ENCODE measurements around the gene ZFAND3. TPM values are rescaled to one million over a fixed set of nuclear protein-coding genes. Genes with fewer than 3 reads are reported as not detected.

ZFAND3 gene
- total and polyA plus RNA-seq, 2 donors (not counting 3 experiments of a cell fraction or from before 2014, with no cell fraction given): 15.4 to 54.2 TPM

- ChIA-PET CTCF (interaction anchor here (0.7 to 3.3 kb wide), 18 partner anchors 12 to 634 kb away, joined by 3 to 25 read pairs (median 4); no protein-coding TSS in a partner anchor), POLR2A (interaction anchor here (0.6 to 0.7 kb wide), 2 partner anchors 71 to 706 kb away, joined by 3 to 4 read pairs; no protein-coding TSS in a partner anchor)
- peaks cover 89% of the 10 kb centered on the region for H3K79me2 ChIP-seq (ENCODE audit: control insufficient read depth, insufficient read depth, low read length)
- FAIRE-seq (peak; percentile 15), DNase-seq (ENCODE audit: low read depth, low spot score) (peak; percentile 50)
- intact Hi-C loops (cut with micrococcal nuclease): loop anchor here (1.0 to 2.0 kb wide), 4 partner anchors 40 to 155 kb away; no protein-coding TSS in a partner anchor
- no peak overlapping the region for H3K4me3 ChIP-seq (replicated peaks in 1 of 3; ENCODE audit: insufficient read depth in 1 of 3, low read depth in 1 of 3, low read length in 3 of 3)
- BruUV-seq (replicated peaks): no TSS peak
- H3K4me2 ChIP-seq (ENCODE audit: insufficient read depth, low read length): no peak overlapping the region
- H3K36me3 ChIP-seq (ENCODE audit: control insufficient read depth in 2 of 2, extremely low read depth in 1 of 2, insufficient read depth in 2 of 2, low read length in 2 of 2): no peaks in the 10 kb centered on the region
- H3K4me1 ChIP-seq (ENCODE audit: control insufficient read depth, extremely low read depth, insufficient read depth, low read length): peaks cover 3% of the 10 kb centered on the region
- no peak overlapping the region for H2AFZ ChIP-seq (ENCODE audit: low read depth, low read length)
- peaks cover 9% of the 10 kb centered on the region for H4K20me1 ChIP-seq (replicated peaks; ENCODE audit: control insufficient read depth, extremely low read depth, insufficient read depth, low read length)
- H3K9ac ChIP-seq (replicated peaks; ENCODE audit: extremely low read depth, insufficient read depth, low read length): no peak overlapping the region
- dilution Hi-C loops (cut with MboI; ENCODE audit: extremely low pct_ligation_motif_present, low sequenced_read_pairs): no loop called here
- no peak for TF ChIP-seq JUN (IDR thresholded peaks at IDR 0.05; ENCODE audit: borderline replicate concordance, insufficient read depth, insufficient read length, low read depth)
- peak; percentile 28 to 53 for TF ChIP-seq CTCF (IDR thresholded peaks at IDR 0.05; ENCODE audit: extremely low read depth in 1 of 2, insufficient read depth in 1 of 2, low read depth in 1 of 2, low read length in 2 of 2)
- no peak for TF ChIP-seq GATA2 (IDR thresholded peaks at IDR 0.05; ENCODE audit: insufficient read depth, insufficient read length, low read depth, low read length)
- TF ChIP-seq FOS (IDR thresholded peaks at IDR 0.05; ENCODE audit: borderline replicate concordance, insufficient read depth, low read length): no peak
- TF ChIP-seq MAX (IDR thresholded peaks at IDR 0.05; ENCODE audit: insufficient read depth, insufficient read length): no peak
- H3K27ac ChIP-seq (ENCODE audit: insufficient read depth, low read depth, low read length): no peak overlapping the region
- no peaks in the 10 kb centered on the region for H3K27me3 ChIP-seq (ENCODE audit: control insufficient read depth in 2 of 2, insufficient read depth in 2 of 2, low read length in 2 of 2)
- no peaks in the 10 kb centered on the region for H3K9me1 ChIP-seq (replicated peaks; ENCODE audit: control insufficient read depth, extremely low read depth, insufficient read depth, low read length)
- H3K9me3 ChIP-seq (replicated peaks; ENCODE audit: control insufficient read depth, insufficient read depth, low read length): no peaks in the 10 kb centered on the region
Measured at GRCh38 chr6:37860226-37860839, 40.8 kb downstream of the ZFAND3 start.
